Mucosa of gallbladder (tissue), 1 donor: ENCODE measurements around the gene XPNPEP1. TPM values are rescaled to one million over a fixed set of nuclear protein-coding genes. Genes with fewer than 3 reads are reported as not detected.

Experiments used
- total RNA-seq: library from RNA; stranded (reverse); gene quantifications from one replicate; pipeline ENCODE4 v1.2.1, GENCODE V29; 2021
- donor health status: DM: no; HTN: no; CAD: no.

XPNPEP1 gene
- total RNA-seq, 1 donor from 2014 or later = 86.4 TPM

Other genes starting within 250 kb of the XPNPEP1 start
- gene ADD3, start 84.5 kb upstream of the XPNPEP1 start, total RNA-seq = 201 TPM